ENCODE data around the gene S100A11.

Gene S100A11

GRCh38 chr1:152001631-152002584 lies 34.9 kb downstream of the S100A11 start:
- FAIRE-seq: peak; percentile 91

- FAIRE-seq: no peak
These were observed 35.7 kb downstream of the S100A11 start for GRCh38 chr1:152000964-152001630.

- no peak for FAIRE-seq
These were observed 38.0 kb downstream of the S100A11 start for GRCh38 chr1:151998611-151999362.

GRCh38 chr1:151997284-151997570 lies 39.6 kb downstream of the S100A11 start:
- FAIRE-seq: no peak

- no peak for FAIRE-seq
These were observed 41.0 kb downstream of the S100A11 start for GRCh38 chr1:151995774-151996173.

- no peak for FAIRE-seq
These were observed 41.8 kb downstream of the S100A11 start for GRCh38 chr1:151994956-151995355.

- FAIRE-seq: no peak
These were observed 42.9 kb downstream of the S100A11 start, which contains the start of gene S100A10 for GRCh38 chr1:151993734-151994496. Gene S100A10, minus strand, starts transcription at chr1:151993859. Its CDS starts 7,629 bp downstream, at chr1:151986230.

GRCh38 chr1:151993084-151993733 lies 43.6 kb downstream of the S100A11 start:
- no peak for FAIRE-seq

- no peak for FAIRE-seq
These were observed 44.3 kb downstream of the S100A11 start for GRCh38 chr1:151992303-151993083.

- FAIRE-seq: no peak
These were observed 45.0 kb downstream of the S100A11 start for GRCh38 chr1:151991663-151992302.

GRCh38 chr1:151990856-151991198 lies 46.0 kb downstream of the S100A11 start:
- no peak for FAIRE-seq

GRCh38 chr1:151990058-151990855 lies 46.5 kb downstream of the S100A11 start:
- no peak for FAIRE-seq

GRCh38 chr1:151989211-151989862 lies 47.5 kb downstream of the S100A11 start:
- no peak for FAIRE-seq

GRCh38 chr1:151988405-151988923 lies 48.3 kb downstream of the S100A11 start:
- FAIRE-seq: no peak

GRCh38 chr1:151986501-151987190 lies 50.2 kb downstream of the S100A11 start:
- no peak for FAIRE-seq

- no peak for FAIRE-seq
These were observed 51.0 kb downstream of the S100A11 start for GRCh38 chr1:151985768-151986167.

GRCh38 chr1:151985270-151985669 lies 51.5 kb downstream of the S100A11 start:
- FAIRE-seq: no peak

GRCh38 chr1:151984313-151984956 lies 52.4 kb downstream of the S100A11 start:
- no peak for FAIRE-seq

Measured in islet of Langerhans (tissue), 1 donor.